Activated CD4-positive, CD25-positive, alpha-beta regulatory T cell (primary cell): ENCODE measurements around the gene NLGN3.
A peak's percentile ranks its signal among the peaks of the same experiment; 100 is the strongest.

Source experiments
- DNase-seq, 4 experiments: peaks; one replicate each; lab custom pipeline; 2025; lab: John Stamatoyannopoulos, UW

Gene NLGN3

GRCh38 chrX:71144651-71145050, at the start of gene NLGN3:
Gene NLGN3 (plus strand): TSS chrX:71144841. CDS start chrX:71147750, 2,909 bp downstream.
- no peak for DNase-seq

GRCh38 chrX:71095033-71095432, 49.6 kb upstream of the NLGN3 start:
- DNase-seq, result no peak

GRCh38 chrX:71095555-71095980, 49.1 kb upstream of the NLGN3 start, which contains the start of gene FOXO4:
Gene FOXO4 (plus strand): TSS chrX:71095851. CDS start chrX:71096529, 678 bp downstream.
- peak; percentile 56 to 72 (median 68) for DNase-seq

GRCh38 chrX:71095981-71096759, 48.5 kb upstream of the NLGN3 start:
- peak in 1 of 4 experiments; percentile 51 for DNase-seq

GRCh38 chrX:71096760-71097032, 47.9 kb upstream of the NLGN3 start:
- no peak for DNase-seq

- DNase-seq, result peak; percentile 34 to 68 (median 56)
Measured at GRCh38 chrX:71098302-71098701, 46.3 kb upstream of the NLGN3 start.

- no peak for DNase-seq
Measured at GRCh38 chrX:71098951-71099506, 45.6 kb upstream of the NLGN3 start.

- DNase-seq, result no peak
Measured at GRCh38 chrX:71099736-71100135, 44.9 kb upstream of the NLGN3 start.

GRCh38 chrX:71100581-71101505, 43.8 kb upstream of the NLGN3 start:
- DNase-seq, result no peak

- no peak for DNase-seq
Measured at GRCh38 chrX:71102292-71102691, 42.3 kb upstream of the NLGN3 start.

GRCh38 chrX:71103110-71103983, 41.3 kb upstream of the NLGN3 start:
- DNase-seq, result peak in 3 of 4 experiments; percentile 5 to 34 (median 8)

- DNase-seq, result no peak
Measured at GRCh38 chrX:71105628-71106027, 39.0 kb upstream of the NLGN3 start.

- no peak for DNase-seq
Measured at GRCh38 chrX:71106427-71106826, 38.2 kb upstream of the NLGN3 start, which contains the start of gene CXorf65. Gene CXorf65 (minus strand): TSS chrX:71106740. CDS start chrX:71106556, 184 bp downstream.

- DNase-seq, result no peak
Measured at GRCh38 chrX:71107245-71107644, 37.4 kb upstream of the NLGN3 start.

GRCh38 chrX:71107762-71108360, 36.8 kb upstream of the NLGN3 start:
- DNase-seq, result peak in 2 of 4 experiments; percentile 7 to 9

GRCh38 chrX:71109051-71109450, 35.6 kb upstream of the NLGN3 start:
- DNase-seq, result no peak

GRCh38 chrX:71111141-71111843, 33.3 kb upstream of the NLGN3 start, which contains the start of gene IL2RG:
Gene IL2RG (minus strand): TSS chrX:71111577. CDS start chrX:71111539, 38 bp downstream.
- peak; percentile 18 to 56 (median 34) for DNase-seq

- no peak for DNase-seq
Measured at GRCh38 chrX:71111921-71112431, 32.7 kb upstream of the NLGN3 start.

GRCh38 chrX:71117358-71117757, 27.3 kb upstream of the NLGN3 start:
- no peak for DNase-seq
